DOHH2 (cell line): ENCODE data around the gene ASH1L.

Experiments
- EZH2phosphoT487 ChIP-seq: fragments of 200-600 bp; sonication (generic); IDR thresholded peaks from 2 replicates; pipeline ENCODE4 v1.6.1; 2017; ENCODE audit warnings: borderline replicate concordance, mild to moderate bottlenecking, antibody characterized with exemption, low read length, moderate library complexity, mixed read lengths
- TF ChIP-seq, protein P1 (sequence below): fragments of 200-600 bp; sonication (generic); IDR thresholded peaks from one replicate; pipeline ENCODE4 v1.5.1; 2014; ENCODE audit warnings: antibody characterized with exemption, mild to moderate bottlenecking, low read depth, low read length; ENCODE audit not compliant: poor library complexity, severe bottlenecking

DNA sequence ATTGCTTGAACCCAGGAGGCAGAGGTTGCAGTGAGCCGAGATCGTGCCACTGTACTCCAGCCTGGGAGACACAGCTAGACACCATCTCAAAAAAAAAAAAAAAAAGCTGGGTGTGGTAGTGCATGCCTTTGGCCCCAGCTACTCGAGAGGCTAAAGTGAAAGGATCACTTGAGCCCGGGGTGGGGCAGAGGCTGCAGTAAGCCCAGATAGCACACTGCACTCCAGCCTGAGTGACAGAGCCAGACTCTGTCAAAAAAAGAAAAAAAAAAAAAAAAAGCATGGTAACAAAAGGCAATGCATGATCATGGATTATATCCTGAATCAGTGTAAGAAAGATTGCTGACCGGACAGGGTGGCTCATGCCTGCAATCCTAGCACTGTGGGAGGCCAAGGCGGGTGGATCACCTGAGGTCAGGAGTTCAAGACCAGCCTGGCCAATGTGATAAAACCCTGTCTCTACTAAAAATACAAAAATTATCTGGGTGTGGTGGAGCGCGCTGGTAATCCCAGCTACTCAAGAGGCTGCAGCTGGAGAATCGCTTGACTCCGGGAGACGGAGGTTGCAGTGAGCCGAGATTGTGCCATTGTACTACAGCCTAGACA lies 165.6 kb downstream of the ASH1L start:
- TF ChIP-seq, protein P1, sequence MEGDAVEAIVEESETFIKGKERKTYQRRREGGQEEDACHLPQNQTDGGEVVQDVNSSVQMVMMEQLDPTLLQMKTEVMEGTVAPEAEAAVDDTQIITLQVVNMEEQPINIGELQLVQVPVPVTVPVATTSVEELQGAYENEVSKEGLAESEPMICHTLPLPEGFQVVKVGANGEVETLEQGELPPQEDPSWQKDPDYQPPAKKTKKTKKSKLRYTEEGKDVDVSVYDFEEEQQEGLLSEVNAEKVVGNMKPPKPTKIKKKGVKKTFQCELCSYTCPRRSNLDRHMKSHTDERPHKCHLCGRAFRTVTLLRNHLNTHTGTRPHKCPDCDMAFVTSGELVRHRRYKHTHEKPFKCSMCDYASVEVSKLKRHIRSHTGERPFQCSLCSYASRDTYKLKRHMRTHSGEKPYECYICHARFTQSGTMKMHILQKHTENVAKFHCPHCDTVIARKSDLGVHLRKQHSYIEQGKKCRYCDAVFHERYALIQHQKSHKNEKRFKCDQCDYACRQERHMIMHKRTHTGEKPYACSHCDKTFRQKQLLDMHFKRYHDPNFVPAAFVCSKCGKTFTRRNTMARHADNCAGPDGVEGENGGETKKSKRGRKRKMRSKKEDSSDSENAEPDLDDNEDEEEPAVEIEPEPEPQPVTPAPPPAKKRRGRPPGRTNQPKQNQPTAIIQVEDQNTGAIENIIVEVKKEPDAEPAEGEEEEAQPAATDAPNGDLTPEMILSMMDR, result no peak
- no peak for TF ChIP-seq EZH2phosphoT487
